Endothelial cell of umbilical vein (primary cell): Measurements from ENCODE around the gene OSBPL5. TPM values are rescaled to one million over a fixed set of nuclear protein-coding genes. Genes with fewer than 3 reads are reported as not detected.

Experiments used
- BruUV-seq: library from RNA; stranded (reverse); fragments of 400-500 nt; replicated peaks from 2 replicates; lab custom pipeline; 2021; lab: Mats Ljungman, UMichigan
- CTCF ChIA-PET: fragments of 300-600, 350-600 bp; sonication (Branson Sonifier 250); formaldehyde crosslinking; loops from one replicate; lab custom pipeline; 2021; ENCODE audit warnings: antibody characterized with exemption, inconsistent platforms; lab: Charles Lee
- POLR2A ChIA-PET: fragments of 300-600, 350-600 bp; sonication (Branson Sonifier 250); formaldehyde crosslinking; loops from one replicate; lab custom pipeline; 2021; ENCODE audit warnings: antibody characterized with exemption, inconsistent platforms; lab: Charles Lee
- DNase-seq: peaks from one replicate; pipeline ENCODE4 v3.0.0-alpha.2; 2011; ENCODE audit warnings: low read depth, low spot score
- FAIRE-seq: peaks from 2 replicates; lab custom pipeline; 2011; peaks lifted over from hg19 to GRCh38; lab: Jason Lieb, UNC
- H2AFZ ChIP-seq: 2 replicates; pipeline ENCODE4 v1.6.0; 2012; ENCODE audit warnings: low read depth, low read length, control low read depth, inconsistent platforms
- H3K27ac ChIP-seq: 2 replicates; pipeline ENCODE4 v1.5.1; 2011; ENCODE audit warnings: low read depth, mild to moderate bottlenecking, control low read depth, low read length, moderate library complexity; ENCODE audit not compliant: insufficient read depth
- H3K27me3 ChIP-seq, 2 experiments: 2 replicates each; pipeline versions ENCODE4 v1.6.0 to v1.6.1; 2011; ENCODE audit warnings: low read length in 2 of 2, mixed read lengths in 1 of 2; ENCODE audit not compliant: control insufficient read depth in 2 of 2, insufficient read depth in 2 of 2
- H3K36me3 ChIP-seq, 2 experiments: 2 replicates in 1 of 2; 3 replicates in 1 of 2; pipeline ENCODE4 v1.5.1; 2011; ENCODE audit warnings: low read length in 2 of 2, mild to moderate bottlenecking in 1 of 2, moderate library complexity in 1 of 2; ENCODE audit not compliant: control insufficient read depth in 2 of 2, insufficient read depth in 2 of 2; ENCODE audit errors: extremely low read depth in 1 of 2
- H3K4me1 ChIP-seq: 3 replicates; pipeline ENCODE4 v1.5.1; 2011; ENCODE audit warnings: mild to moderate bottlenecking, low read length; ENCODE audit not compliant: control insufficient read depth, insufficient read depth; ENCODE audit errors: extremely low read depth
- H3K4me2 ChIP-seq: 2 replicates; pipeline ENCODE4 v1.6.1; 2011; ENCODE audit warnings: low read length, control low read depth, mixed read lengths; ENCODE audit not compliant: insufficient read depth
- H3K4me3 ChIP-seq, 3 experiments: fragments of 200-600 bp in 1 of 3; sonication (generic), shearing (Covaris generic) in 1 of 3; replicated peaks in 1 of 3; 2 replicates each; pipeline ENCODE4 v1.5.1; 2011 to 2016; ENCODE audit warnings: control low read depth in 3 of 3, low read length in 3 of 3, mild to moderate bottlenecking in 2 of 3, inconsistent platforms in 1 of 3, low read depth in 1 of 3, moderate library complexity in 1 of 3; ENCODE audit not compliant: insufficient read depth in 1 of 3
- H3K79me2 ChIP-seq: 2 replicates; pipeline ENCODE4 v1.6.0; 2012; ENCODE audit warnings: low read length, inconsistent platforms; ENCODE audit not compliant: control insufficient read depth, insufficient read depth
- H3K9ac ChIP-seq: replicated peaks from 2 replicates; pipeline ENCODE3; 2011; ENCODE audit warnings: low read length, control low read depth; ENCODE audit not compliant: insufficient read depth; ENCODE audit errors: extremely low read depth
- H3K9me1 ChIP-seq: replicated peaks from 3 replicates; pipeline ENCODE4 v1.6.0; 2011; ENCODE audit warnings: mild to moderate bottlenecking, low read length; ENCODE audit not compliant: control insufficient read depth, insufficient read depth; ENCODE audit errors: extremely low read depth
- H3K9me3 ChIP-seq: replicated peaks from 2 replicates; pipeline ENCODE4 v1.5.1; 2012; ENCODE audit warnings: low read length, inconsistent platforms; ENCODE audit not compliant: control insufficient read depth, insufficient read depth
- H4K20me1 ChIP-seq: replicated peaks from 2 replicates; pipeline ENCODE3; 2011; ENCODE audit warnings: mild to moderate bottlenecking, low read length; ENCODE audit not compliant: control insufficient read depth, insufficient read depth; ENCODE audit errors: extremely low read depth
- CTCF ChIP-seq, 2 donors: IDR thresholded peaks; 1 replicate in 1 of 2; 2 replicates in 1 of 2; pipeline ENCODE4 v1.5.1; 2011; ENCODE audit warnings: low read length in 2 of 2, mild to moderate bottlenecking in 2 of 2, moderate library complexity in 2 of 2, control low read depth in 1 of 2, inconsistent platforms in 1 of 2, low read depth in 1 of 2; ENCODE audit not compliant: insufficient read depth in 1 of 2; ENCODE audit errors: extremely low read depth in 1 of 2
- EZH2 ChIP-seq: IDR thresholded peaks from 2 replicates; pipeline ENCODE4 v1.6.1; 2012; ENCODE audit warnings: borderline replicate concordance, low read depth, mild to moderate bottlenecking, moderate library complexity, low read length, inconsistent platforms; ENCODE audit not compliant: severe bottlenecking
- FOS ChIP-seq: IDR thresholded peaks from 2 replicates; pipeline ENCODE4 v1.6.1; 2011; ENCODE audit warnings: mild to moderate bottlenecking, low read length, moderate library complexity, borderline replicate concordance; ENCODE audit not compliant: insufficient read depth
- GATA2 ChIP-seq: IDR thresholded peaks from 2 replicates; pipeline ENCODE4 v1.7.0; 2011; ENCODE audit warnings: low read depth, mild to moderate bottlenecking, moderate library complexity, mixed read lengths, low read length; ENCODE audit not compliant: insufficient read length, insufficient read depth
- JUN ChIP-seq: IDR thresholded peaks from 2 replicates; pipeline ENCODE4 v1.6.1; 2011; ENCODE audit warnings: borderline replicate concordance, low read depth; ENCODE audit not compliant: insufficient read length, insufficient read depth
- MAX ChIP-seq: IDR thresholded peaks from 2 replicates; pipeline ENCODE4 v1.6.1; 2011; ENCODE audit not compliant: insufficient read depth, insufficient read length
- MYC ChIP-seq: IDR thresholded peaks from one replicate; pipeline ENCODE4 v1.6.1; 2011; ENCODE audit warnings: mild to moderate bottlenecking, low read depth, low read length
- POLR2A ChIP-seq: IDR thresholded peaks from 2 replicates; pipeline ENCODE4 v1.6.1; 2012; ENCODE audit warnings: low read depth, mild to moderate bottlenecking, control low read depth, low read length
- POLR2AphosphoS5 ChIP-seq: IDR thresholded peaks from 2 replicates; pipeline ENCODE4 v1.6.1; 2012; ENCODE audit warnings: low read depth, mild to moderate bottlenecking, control low read depth, low read length, moderate library complexity; ENCODE audit not compliant: insufficient read depth
- dilution Hi-C: fragments of 300-500 bp; cut with MboI; formaldehyde crosslinking; loops from one replicate; pipeline ENCODE4 v1.15.0; 2019; ENCODE audit warnings: low sequenced_read_pairs; ENCODE audit not compliant: extremely low pct_ligation_motif_present
- intact Hi-C: fragments of 100-400 bp; cut with micrococcal nuclease; formaldehyde crosslinking; loops from one replicate; pipeline ENCODE4 v1.10.0; 2022
- polyA plus RNA-seq, 4 experiments: library from polyadenylated mRNA; depleted of rRNA in 3 of 4; stranded (reverse) in 3 of 4; unstranded in 1 of 4; fragments of >200 nt; gene quantifications; 2 replicates each; pipeline versions ENCODE4 v1.2.1 to v1.2.3, GENCODE V29; 2011 to 2012; ENCODE audit warnings: missing spikeins in 1 of 4
- total RNA-seq: library from RNA; stranded (reverse); gene quantifications from 2 replicates; pipeline ENCODE4 v1.2.3, GENCODE V29; 2021

Gene OSBPL5
- total and polyA plus RNA-seq, 2 donors (not counting 3 experiments of a cell fraction or from before 2014, with no cell fraction given), result 8.7 to 37.7 TPM

- no peak for FAIRE-seq
- H3K4me1 ChIP-seq, result no peaks in the 10 kb centered on the region
These were observed 28.3 kb downstream of the OSBPL5 start for GRCh38 chr11:3136546-3137455.

More at GRCh38 chr11:3136546-3137455, 28.3 kb downstream of the OSBPL5 start:
- H3K9me3 ChIP-seq, result no peaks in the 10 kb centered on the region
- POLR2A ChIA-PET, result no interaction called here
- H3K79me2 ChIP-seq, result no peaks in the 10 kb centered on the region
- dilution Hi-C loops, result no loop called here
- no peaks in the 10 kb centered on the region for H3K36me3 ChIP-seq
- intact Hi-C loops, result no loop called here
- TF ChIP-seq MYC, result no peak
- no peak for TF ChIP-seq MAX
- TF ChIP-seq POLR2AphosphoS5, result no peak
- no peak for TF ChIP-seq JUN
- no peak for TF ChIP-seq CTCF (IDR thresholded peaks at IDR 0.05; ENCODE audit: extremely low read depth in 1 of 2, insufficient read depth in 1 of 2, low read depth in 1 of 2, low read length in 2 of 2)
- no peak for TF ChIP-seq FOS
- no peak for TF ChIP-seq GATA2
- no peak for TF ChIP-seq EZH2
- no peak for TF ChIP-seq POLR2A
- H3K27me3 ChIP-seq, result no peaks in the 10 kb centered on the region
- no peak overlapping the region for H3K9ac ChIP-seq
- H4K20me1 ChIP-seq, result no peaks in the 10 kb centered on the region
- no TSS peak for BruUV-seq
- no peak overlapping the region for H2AFZ ChIP-seq
- no peak overlapping the region for H3K4me3 ChIP-seq
- no peak overlapping the region for H3K27ac ChIP-seq
- no peaks in the 10 kb centered on the region for H3K9me1 ChIP-seq
- DNase-seq, result no peak
- no peak overlapping the region for H3K4me2 ChIP-seq
- CTCF ChIA-PET, result interaction anchor here (0.9 to 1.7 kb wide), 4 partner anchors 12 to 45 kb away, joined by 3 to 5 read pairs (median 4); no protein-coding TSS in a partner anchor
